ENCODE measurements around the gene VPS52. TPM values are rescaled to one million over a fixed set of nuclear protein-coding genes. Genes with fewer than 3 reads are reported as not detected.
A peak's percentile ranks its signal among the peaks of the same experiment; 100 is the strongest.

The VPS52 gene
- polyA plus RNA-seq, 3 donors: 71.3 to 95.2 (median 91.5) TPM

- DNase-seq: no peak
These were observed 56.2 kb downstream of the VPS52 start for GRCh38 chr6:33215271-33216116.

GRCh38 chr6:33213989-33214335 lies 57.7 kb downstream of the VPS52 start:
- DNase-seq: no peak

GRCh38 chr6:33213166-33213988 lies 58.3 kb downstream of the VPS52 start:
- DNase-seq: no peak

- no peak for DNase-seq
These were observed 58.9 kb downstream of the VPS52 start for GRCh38 chr6:33212857-33213165.

- DNase-seq: no peak
These were observed 59.8 kb downstream of the VPS52 start for GRCh38 chr6:33211666-33212422.

GRCh38 chr6:33211136-33211535 lies 60.5 kb downstream of the VPS52 start:
- no peak for DNase-seq

GRCh38 chr6:33209856-33210255 lies 61.8 kb downstream of the VPS52 start:
- no peak for DNase-seq

- peak; percentile 85 for DNase-seq
These were observed 63.3 kb downstream of the VPS52 start, which contains the start of gene RING1 for GRCh38 chr6:33208091-33208967. Gene RING1, plus strand, starts transcription at chr6:33208500. Its CDS starts 323 bp downstream, at chr6:33208823.

GRCh38 chr6:33207552-33208090 lies 64.1 kb downstream of the VPS52 start:
- DNase-seq: no peak

- DNase-seq: no peak
These were observed 64.7 kb downstream of the VPS52 start for GRCh38 chr6:33206864-33207551.

- DNase-seq: no peak
These were observed 65.4 kb downstream of the VPS52 start for GRCh38 chr6:33206027-33206863.

- DNase-seq: no peak
These were observed 66.3 kb downstream of the VPS52 start for GRCh38 chr6:33205191-33206026.

GRCh38 chr6:33204415-33205190 lies 67.1 kb downstream of the VPS52 start, which contains the start of gene HSD17B8:
Gene HSD17B8, plus strand, starts transcription at chr6:33204655. Its CDS starts 14 bp downstream, at chr6:33204669.
- DNase-seq: peak; percentile 93

GRCh38 chr6:33204165-33204414 lies 67.6 kb downstream of the VPS52 start:
- DNase-seq: no peak

- no peak for DNase-seq
These were observed 68.1 kb downstream of the VPS52 start for GRCh38 chr6:33203443-33204164.

GRCh38 chr6:33202799-33203198 lies 68.9 kb downstream of the VPS52 start:
- no peak for DNase-seq

- no peak for DNase-seq
These were observed 69.7 kb downstream of the VPS52 start for GRCh38 chr6:33201935-33202334.
